A673 (cell line): ENCODE measurements around the gene MYMK.

Experiments
- EZH2 ChIP-seq: fragments of 200-600 bp; sonication (generic); IDR thresholded peaks from 2 replicates; pipeline ENCODE4 v1.6.1; 2017; ENCODE audit warnings: borderline replicate concordance, low read depth, mild to moderate bottlenecking, mixed read lengths, antibody characterized with exemption, low read length; ENCODE audit not compliant: poor library complexity, severe bottlenecking
- TF ChIP-seq, protein P1 (sequence below): fragments of 300-800, 200-600 bp; sonication (generic); conservative IDR thresholded peaks from 2 replicates; pipeline ENCODE4 v1.5.1; 2017; ENCODE audit warnings: low read depth, mild to moderate bottlenecking, antibody characterized with exemption, low read length, moderate library complexity, mixed read lengths

DNA sequence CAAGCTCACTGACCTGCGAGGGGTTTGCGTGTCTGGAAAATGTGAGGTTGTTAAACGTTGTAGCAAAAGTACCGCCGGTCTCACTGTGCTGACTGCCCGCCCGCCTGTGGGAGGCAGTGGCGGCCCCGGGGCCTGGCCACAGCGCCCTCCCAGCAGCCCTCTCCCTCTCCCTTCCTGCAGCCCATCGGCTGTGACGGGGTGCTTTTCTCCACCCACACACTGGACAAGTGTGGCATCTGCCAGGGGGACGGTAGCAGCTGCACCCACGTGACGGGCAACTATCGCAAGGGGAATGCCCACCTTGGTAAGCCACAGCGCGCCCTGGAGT is 15.9 kb upstream of the MYMK start:
- TF ChIP-seq, protein P1, sequence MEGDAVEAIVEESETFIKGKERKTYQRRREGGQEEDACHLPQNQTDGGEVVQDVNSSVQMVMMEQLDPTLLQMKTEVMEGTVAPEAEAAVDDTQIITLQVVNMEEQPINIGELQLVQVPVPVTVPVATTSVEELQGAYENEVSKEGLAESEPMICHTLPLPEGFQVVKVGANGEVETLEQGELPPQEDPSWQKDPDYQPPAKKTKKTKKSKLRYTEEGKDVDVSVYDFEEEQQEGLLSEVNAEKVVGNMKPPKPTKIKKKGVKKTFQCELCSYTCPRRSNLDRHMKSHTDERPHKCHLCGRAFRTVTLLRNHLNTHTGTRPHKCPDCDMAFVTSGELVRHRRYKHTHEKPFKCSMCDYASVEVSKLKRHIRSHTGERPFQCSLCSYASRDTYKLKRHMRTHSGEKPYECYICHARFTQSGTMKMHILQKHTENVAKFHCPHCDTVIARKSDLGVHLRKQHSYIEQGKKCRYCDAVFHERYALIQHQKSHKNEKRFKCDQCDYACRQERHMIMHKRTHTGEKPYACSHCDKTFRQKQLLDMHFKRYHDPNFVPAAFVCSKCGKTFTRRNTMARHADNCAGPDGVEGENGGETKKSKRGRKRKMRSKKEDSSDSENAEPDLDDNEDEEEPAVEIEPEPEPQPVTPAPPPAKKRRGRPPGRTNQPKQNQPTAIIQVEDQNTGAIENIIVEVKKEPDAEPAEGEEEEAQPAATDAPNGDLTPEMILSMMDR = no peak
- no peak for TF ChIP-seq EZH2
